HG02943 (cell line): ENCODE results near the gene ARID5A.

Source experiments
- ATAC-seq: cut with Tn5 transposase; IDR thresholded peaks from one replicate; pipeline ENCODE4 v1.9.1; 2021; ENCODE audit warnings: mild to moderate bottlenecking, low read depth, moderate library complexity; ENCODE audit not compliant: unreplicated experiment

Gene ARID5A

DNA sequence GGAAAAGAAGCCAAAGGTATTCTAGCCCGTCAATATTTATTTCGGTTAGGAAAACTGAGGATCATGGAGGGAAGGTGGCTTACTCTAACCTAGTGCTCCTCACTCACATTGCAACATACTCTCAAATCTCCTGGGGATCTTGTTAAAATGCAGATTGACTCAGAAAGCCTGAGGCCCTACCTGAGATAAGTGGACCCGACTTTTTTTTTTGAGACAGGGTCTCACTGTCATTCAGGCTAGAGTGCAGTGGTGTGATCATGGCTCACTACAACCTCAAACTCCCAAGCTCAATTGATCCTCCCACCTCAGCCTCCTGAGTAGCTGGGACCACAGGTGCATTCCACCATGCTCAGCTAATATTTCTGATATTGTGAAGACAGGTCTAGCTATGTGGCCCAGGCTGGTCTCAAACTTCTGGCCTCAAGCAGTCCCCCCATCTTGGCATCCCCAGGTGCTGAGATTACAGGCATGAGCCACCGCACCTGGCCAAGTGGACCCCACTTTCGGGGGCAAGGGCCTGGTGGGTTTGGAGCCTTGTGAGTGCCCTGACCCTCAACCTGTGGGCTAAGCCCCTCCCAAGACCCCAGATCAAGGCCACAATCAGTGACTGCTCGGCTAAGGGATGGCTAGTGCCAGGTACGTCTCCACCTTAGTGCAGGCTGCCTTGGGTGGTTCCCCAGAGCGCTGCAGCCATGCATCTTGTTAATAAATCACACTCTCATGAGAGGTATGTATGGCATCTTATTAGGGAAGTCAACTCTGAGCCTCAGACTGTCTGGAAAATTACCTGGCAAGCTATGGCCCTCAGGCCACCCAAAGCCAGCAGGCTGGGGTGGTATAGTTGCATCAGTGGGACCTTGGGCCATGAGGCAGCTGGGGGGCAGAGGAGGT, 30.3 kb upstream of the ARID5A start:
- no peak for ATAC-seq

DNA sequence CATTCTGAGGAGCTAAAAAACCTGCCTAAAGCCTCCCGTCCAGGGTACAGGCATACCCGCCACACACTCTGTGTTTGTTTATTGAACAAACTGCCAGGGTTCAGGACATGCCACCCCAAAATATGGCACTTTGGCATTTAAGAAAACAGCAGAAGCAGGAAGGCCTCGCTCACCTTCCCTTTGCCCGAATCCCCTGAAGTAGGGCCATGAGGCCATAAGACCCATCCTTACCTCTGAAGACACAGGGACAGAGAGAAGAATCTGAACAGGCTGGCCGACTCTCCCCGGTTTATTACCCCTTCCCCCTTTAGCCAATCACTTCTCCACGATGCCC, 29.7 kb upstream of the ARID5A start:
- ATAC-seq, result no peak

DNA sequence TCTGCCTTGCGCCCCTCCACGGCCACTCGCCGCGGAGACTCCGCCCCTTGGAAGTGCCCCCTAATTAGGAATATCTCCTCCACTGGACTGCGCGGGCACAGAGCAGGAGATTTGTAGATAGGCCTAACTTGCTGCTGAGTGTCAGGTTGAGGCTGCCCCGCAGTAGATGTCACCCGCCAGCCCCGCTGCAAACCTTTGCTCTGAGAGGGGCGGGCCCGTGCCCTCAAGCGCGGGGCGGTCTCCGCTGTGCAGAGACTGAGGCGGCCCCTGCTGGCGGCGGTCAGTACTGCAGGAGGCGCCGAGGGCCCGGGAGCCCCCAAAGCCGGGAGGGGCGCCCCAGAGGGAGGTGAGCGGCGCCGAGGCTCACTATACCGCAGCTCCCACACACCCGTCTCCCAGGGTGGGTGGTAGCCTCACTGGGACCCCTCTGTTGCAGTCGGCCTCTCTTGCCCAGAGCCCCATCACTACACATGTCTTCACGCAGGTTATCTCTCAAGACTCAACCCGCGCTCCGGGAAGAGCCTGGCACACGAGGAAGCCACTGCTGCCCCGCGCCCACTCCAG, 28.5 kb upstream of the ARID5A start:
- no peak for ATAC-seq

DNA sequence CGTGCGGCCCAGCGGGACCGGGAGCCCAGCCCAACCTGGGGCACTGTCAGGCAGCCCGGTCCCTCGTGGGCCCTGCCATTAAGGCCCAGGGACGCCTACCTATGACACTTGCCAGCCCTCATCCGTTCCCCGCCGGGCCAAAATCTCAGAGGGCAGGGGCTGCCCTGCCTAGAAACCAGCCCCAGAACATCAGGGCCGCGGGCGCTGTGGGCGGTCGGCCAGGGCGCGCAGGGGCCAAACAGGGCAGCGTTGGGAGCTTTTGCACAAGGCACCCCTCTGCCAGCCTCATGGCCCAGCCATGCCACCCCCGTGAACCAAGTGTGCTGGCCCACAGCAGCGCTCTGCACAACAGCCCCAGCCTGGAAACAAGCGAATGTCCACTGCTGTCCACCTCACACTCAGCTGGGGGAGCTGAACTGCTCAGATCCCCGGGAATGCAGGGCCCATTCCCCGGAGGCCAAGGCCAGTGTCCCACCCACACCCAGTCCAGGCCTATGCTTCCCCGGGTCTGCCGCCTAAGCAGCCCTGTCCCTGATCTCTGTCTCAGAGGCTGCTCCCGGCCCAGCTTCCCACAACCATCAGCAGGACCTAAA, 27.9 kb upstream of the ARID5A start:
- no peak for ATAC-seq

DNA sequence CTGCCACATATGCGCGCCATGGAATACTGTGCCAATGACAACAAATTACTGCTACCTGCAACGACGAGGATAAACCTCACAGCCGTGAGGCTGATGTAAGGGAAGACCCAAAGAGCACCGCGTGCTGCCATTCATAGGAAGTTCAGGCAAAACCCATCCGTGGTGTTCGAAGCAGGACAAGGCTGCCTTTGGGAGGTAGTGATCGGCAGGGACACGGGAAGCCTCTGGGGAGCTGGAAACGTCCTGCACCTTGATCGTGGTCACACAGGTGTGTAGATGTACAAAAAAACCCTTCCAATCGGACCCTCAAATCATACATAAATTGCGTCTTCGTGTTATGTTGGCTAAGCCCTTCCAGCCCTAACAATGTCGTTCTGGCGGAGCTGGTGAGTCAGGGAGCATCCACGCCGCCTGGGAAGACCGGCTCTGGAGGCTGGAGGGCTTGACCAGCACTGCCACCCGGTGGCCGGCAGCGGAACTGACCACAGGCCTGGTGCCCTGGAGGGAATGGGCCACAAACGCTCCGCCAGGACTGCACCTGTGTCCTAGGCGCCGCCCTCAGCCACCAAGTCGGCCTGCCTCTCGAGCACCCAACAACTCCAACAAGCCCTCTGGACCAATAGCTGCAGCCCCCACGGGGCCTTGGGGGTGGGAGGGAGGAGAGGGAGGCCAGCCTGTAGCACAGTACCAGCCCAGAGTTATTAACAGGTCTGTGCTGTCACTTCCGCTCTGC, 27.3 kb upstream of the ARID5A start:
- ATAC-seq, result no peak

DNA sequence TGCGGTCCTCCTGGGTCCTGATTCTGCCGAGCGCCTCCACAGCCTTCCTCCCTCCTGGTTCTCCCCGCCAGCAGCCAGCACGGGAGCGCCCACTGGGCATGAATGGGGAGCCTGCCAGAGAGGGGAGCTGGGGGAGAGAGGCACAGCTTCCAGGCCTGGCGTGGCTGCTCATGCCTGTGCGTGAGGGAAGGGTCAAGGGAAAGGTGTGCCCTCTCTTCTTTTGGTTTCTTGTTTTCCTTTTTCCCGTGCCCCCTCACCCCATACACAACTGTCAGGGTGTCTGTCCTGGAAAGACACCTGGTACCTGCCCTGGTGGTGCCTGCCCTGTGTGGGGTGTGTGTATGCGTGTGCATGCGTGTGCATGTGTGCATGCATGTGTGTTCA, 26.7 kb upstream of the ARID5A start:
- no peak for ATAC-seq

DNA sequence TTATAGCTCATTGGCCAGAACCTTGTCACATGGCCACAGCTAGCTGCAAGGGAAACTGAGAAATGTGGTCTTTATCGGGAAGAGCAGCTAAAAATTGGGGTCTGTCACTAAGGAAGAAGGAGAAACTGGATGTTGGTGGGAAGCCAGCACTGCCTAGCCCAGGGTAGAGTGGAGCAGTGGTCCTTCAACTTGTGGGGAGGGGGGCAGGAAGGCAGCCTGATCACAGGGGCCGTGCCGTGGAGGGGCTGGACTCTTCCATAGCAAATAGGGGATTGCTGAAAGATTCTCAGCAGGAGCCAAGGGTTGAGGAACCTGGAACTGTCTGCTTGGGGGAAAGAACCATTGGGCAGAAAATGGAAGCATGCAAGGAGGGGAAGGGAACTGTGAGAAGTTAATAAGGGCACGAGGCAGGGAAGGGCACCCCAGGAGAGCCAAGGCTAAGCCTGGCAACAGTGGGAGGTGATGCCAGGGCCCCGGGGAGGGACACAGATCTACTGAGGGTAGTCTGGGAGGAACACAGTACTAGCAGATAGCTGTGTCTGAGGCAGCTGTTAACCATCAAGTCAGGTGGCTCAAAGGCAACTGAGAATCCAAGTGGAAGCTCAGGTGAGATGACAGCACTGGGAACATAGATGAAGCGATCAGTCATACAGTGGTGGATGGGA, 25.5 kb upstream of the ARID5A start:
- no peak for ATAC-seq

DNA sequence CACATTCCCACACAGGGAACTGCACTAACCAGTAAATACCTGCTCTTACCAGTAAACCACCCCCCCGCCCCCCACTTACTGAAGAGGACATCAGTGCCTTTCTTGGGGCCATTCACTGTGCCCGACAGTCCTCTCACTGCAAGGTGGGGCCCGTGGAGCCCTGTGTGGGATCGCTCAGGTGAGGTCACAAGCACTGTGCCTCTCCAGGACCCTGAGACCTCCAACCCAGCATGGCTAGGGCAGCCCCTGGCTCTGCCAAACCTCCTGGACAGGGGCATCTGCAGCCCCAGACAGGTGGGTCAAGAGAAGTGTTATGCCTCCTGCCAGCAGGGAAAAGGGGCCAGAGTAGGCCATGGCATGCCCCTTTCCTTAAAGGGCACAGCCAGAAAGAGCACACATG, 24.7 kb upstream of the ARID5A start:
- no peak for ATAC-seq

DNA sequence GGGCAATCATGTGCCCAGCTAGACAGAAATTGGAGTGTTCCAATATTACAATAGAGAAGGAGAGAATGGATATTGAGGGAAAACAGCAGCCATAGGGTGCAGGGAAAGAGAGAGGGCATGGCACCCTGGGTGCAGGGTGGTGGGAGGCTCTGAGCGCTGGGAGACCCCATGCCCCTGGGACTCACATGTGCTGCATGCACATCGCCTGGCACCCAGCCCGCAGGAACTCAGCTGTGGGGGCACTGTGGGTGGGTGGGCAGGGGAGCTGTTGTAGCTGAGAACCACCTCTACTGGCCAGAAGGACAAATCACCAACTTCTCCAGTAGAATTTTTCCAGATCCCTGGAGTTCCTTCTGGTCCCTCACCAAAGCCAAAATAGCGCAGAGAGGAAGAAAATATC, 24.2 kb upstream of the ARID5A start:
- no peak for ATAC-seq

DNA sequence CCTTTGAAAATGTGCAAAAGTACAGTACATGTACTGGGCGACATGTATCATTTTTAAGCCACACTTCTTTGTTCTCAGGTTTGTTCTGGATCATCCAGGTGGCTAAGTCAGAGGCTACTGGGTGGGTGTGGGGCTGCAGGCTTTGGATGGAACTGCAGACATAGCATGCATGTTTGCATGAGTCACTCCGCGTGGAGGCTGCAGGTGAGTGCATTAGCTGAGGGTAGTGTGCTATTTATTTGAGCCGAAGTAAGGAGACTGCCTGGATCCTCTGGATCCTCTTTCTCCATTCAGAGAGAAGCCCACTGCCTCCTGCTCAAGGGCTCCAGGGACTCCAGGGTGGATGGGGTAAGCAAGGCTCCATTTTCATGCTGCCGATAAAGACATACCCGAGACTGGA, 22.0 kb upstream of the ARID5A start:
- ATAC-seq, result no peak

DNA sequence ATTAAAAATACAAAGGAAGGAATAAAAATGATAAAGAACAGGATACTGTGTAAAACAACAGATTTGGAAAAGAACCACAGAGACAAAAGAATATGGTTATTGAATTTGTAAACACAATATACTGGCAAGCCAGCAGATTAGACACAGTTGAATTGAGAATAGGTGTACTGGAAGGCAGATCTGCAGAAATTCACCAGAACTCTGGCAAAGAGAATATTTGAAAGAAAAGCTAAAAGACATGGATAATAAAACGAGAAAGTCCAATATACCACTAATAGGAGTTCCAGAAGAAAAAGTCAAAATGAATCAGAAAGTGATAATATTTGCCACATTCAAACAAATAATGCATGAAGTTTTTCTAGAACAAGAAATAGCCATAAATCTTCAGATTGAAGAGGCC, 19.5 kb upstream of the ARID5A start:
- no peak for ATAC-seq

DNA sequence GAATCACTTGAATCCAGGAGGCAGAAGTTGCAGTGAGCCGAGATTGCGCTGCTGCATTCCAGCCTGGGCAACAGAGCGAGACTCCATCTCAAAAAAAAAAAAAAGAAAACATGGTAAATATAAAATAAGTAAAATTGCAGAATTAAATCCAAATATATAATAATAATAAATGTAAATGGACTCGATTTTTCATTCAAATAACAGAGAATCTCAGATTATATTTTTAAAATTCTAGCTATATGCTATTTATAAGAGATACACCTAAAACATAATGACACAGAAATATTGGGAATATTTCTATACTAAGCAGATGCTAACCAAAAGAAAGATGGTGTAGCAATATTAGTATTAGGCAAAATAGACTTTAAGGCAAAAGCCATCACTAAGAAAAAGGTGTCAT, 16.3 kb upstream of the ARID5A start:
- no peak for ATAC-seq

DNA sequence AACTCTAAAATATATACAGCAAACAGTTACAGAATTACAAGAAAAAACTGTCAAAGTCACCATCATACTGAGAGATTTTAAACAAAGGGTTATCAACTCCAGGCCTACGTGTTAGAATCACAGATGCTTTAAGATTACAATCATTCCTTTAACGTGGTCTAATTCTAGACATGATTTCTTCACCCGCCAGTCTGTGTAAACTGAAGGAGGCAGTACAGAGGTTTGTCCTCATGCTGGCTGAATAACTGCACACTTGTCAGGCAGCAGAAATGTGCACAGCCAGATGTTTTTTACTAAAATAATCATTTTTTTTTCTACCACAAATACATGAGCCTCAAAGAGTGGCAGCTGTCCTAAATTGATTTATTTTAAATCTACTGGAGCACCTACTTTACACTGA, 15.9 kb upstream of the ARID5A start:
- ATAC-seq, result no peak

DNA sequence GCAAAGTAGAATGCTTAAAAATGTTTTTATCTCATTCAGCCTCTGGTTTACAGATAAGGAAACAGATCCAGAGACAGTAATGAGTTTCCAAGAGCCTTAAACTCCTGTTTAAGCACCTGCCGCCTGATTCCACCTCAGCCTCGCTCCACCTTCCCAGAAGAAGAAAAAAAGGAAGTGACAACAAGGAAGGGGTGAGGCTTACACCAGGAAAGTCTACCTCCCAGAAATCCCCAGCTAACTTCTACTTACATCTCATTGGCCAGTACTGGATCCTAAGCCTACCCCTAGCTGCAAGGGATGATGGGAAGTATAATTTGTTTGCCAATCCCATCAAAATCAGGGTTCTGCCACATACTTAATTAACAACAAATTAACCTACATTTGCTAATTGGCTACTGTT, 15.3 kb upstream of the ARID5A start:
- no peak for ATAC-seq

DNA sequence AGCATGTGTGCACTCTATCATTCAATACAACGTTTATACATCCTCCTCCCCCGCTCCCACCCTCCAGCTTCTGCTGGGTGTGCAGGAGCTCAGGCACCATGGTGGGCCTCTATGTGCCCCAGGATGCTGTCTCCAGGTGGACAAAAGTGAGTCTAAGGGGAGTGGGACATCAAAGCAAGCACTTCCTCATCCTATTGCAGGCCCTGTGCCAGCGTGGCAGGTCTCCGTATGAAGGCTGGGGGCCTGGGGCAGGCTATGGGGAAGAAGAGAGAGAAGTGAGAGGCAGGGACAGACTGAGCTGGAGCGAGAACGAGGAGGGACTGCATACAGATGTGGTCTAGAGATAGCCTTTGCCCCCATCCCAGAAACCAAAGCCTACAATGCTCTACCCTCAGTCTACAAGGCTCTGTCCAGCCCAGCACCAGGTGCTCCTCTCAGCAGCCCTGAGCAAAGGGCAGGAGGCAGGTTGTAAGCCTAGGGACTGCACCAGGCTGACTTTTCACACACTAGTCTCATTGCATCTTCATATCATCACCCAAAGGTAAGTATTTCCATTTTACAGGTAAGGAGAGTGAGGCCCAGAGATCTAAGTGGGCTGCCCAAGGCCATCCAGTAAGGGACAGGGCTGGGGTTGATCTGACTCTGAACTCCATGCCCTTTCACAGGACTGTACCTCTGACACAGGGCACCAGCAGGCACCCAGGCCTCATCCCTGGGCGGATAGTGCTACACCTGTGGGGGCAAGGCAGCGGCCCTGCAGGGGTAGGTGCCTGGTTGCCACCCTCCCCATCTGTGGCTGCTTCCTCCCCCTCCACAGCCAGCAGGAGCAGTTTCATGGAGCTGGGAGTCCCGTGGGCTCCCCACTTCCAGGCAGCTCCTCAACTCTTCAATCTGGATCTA, 14.0 kb upstream of the ARID5A start:
- ATAC-seq, result no peak

DNA sequence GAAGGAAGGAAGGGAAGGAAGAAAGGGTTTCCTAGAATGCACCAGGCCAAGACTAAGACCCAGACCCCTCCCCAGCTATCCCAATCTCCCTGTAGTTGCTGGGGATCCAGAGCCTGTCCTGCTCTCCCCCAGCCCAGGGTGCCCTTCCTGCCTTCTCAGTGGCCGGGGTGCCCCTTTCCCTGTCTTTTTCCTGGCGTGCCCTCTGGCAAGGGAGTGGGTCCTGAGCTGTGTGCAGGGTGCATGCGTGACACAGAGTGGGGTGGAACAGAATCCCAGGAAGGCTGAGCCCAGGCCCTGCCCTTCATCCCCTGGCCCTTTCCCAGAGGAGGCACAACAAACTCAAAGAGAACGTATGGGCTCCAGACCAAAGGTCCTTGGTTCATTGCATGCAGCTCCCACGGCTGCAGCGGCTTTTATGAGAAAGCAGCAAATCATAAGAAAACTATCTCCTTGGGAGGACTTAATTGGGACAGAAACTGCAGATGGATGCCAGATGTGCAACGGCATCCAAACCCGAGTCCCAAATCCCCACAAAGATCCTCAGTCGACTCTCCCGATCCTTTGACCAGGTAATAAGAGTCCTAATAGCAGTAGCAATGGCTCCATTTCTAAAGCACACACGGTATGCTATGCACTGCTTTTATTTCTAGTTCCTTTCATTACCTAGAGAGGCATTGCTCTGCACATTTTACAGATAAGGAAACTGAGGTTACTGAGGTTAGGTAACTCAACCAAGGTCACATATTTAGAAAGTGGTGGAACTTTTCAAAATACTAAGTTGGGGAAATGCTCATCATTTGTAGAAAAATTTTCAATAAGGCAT, 12.7 kb upstream of the ARID5A start:
- ATAC-seq, result no peak

DNA sequence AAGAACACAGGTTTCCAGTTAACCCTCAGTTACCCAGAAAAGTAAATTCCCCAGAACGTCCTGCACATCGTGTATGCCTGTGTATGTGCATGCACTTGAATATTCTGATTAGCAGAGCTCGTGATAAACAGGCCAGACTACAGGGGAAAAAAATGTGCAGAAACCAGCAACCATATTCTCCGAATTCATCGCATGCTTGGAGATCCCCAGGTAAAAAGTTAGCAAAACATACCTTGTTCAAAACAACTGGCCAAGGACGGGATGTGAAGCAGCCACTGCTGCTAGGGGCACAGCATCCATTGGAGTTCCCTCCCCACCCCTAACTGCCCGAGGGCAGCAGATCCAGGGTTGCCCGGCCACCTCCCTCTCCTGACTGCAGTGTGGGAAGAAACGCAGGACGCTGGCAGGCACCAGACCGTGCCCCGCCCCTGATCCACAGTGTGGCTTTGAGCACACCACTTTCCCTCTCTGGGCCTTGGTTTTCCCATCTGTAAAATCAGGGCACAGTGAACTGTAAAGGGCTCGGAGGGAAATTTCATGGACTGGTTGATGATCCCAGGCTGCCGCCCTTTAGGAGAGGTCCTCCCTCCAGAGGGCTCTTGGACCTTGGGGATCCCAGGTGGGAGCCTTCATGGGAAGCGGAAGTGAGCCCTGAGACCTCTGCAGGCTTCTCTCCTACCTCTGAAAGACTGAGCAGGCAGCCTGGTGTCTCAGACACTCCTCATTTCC, 11.9 kb upstream of the ARID5A start:
- no peak for ATAC-seq

DNA sequence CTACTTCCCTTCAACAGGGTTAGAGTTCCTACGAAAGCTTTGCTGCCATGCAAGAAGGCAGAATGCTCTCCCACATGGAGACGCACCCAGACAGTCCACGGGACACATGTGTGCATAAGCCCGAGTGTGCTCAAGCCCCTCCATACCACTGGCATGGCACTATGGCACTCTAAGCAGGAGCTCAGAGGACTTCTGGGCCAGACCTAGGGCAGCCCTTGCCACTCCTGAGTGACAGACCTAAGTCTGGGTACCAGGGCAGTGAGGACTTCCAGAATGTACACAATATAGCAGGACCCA, 11.4 kb upstream of the ARID5A start:
- ATAC-seq, result no peak
